Neural progenitor cell (in vitro differentiated cells): Measurements from ENCODE around the gene IQCE. TPM values are rescaled to one million over a fixed set of nuclear protein-coding genes. Genes with fewer than 3 reads are reported as not detected.

Experiments used
- DNase-seq: peaks from one replicate; pipeline ENCODE4 v3.0.0-alpha.2; 2016; ENCODE audit warnings: low spot score
- H2AFZ ChIP-seq: fragments of 200-600 bp; sonication (generic); replicated peaks from 2 replicates; pipeline ENCODE4 v1.6.1; 2016; ENCODE audit warnings: antibody characterized with exemption
- H3F3A ChIP-seq: fragments of 200-600 bp; sonication (generic); 2 replicates; pipeline ENCODE4 v1.6.1; 2016; ENCODE audit warnings: antibody characterized with exemption, low read depth
- H3K27ac ChIP-seq: fragments of 200-600 bp; sonication (generic); 2 replicates; pipeline ENCODE4 v1.5.1; 2016; ENCODE audit warnings: mild to moderate bottlenecking
- H3K27me3 ChIP-seq: fragments of 200-600 bp; sonication (generic); 2 replicates; pipeline ENCODE4 v1.6.1; 2016; ENCODE audit warnings: mild to moderate bottlenecking, moderate library complexity
- H3K36me3 ChIP-seq: fragments of 200-600 bp; sonication (generic); 2 replicates; pipeline ENCODE4 v1.5.1; 2016
- H3K4me1 ChIP-seq: fragments of 200-600 bp; sonication (generic); 2 replicates; pipeline ENCODE4 v1.6.1; 2016; ENCODE audit warnings: mixed run types
- H3K4me2 ChIP-seq: fragments of 200-600 bp; sonication (generic); 2 replicates; pipeline ENCODE4 v1.6.1; 2016
- H3K4me3 ChIP-seq: fragments of 200-600 bp; sonication (generic); 2 replicates; pipeline ENCODE4 v1.5.1; 2016
- H3K79me2 ChIP-seq: fragments of 200-600 bp; sonication (generic); 2 replicates; pipeline ENCODE4 v1.6.1; 2016; ENCODE audit warnings: low read depth
- H3K9ac ChIP-seq: fragments of 200-600 bp; sonication (generic); 2 replicates; pipeline ENCODE4 v1.6.1; 2016
- H3K9me3 ChIP-seq: fragments of 200-600 bp; sonication (generic); 2 replicates; pipeline ENCODE4 v1.5.1; 2016; ENCODE audit warnings: low read depth
- H4K20me1 ChIP-seq: fragments of 200-600 bp; sonication (generic); 2 replicates; pipeline ENCODE4 v1.6.1; 2016; ENCODE audit warnings: low read depth
- H3K27ac Mint-ChIP-seq: 3 replicates; pipeline ENCODE4 v1.8.0; 2021; ENCODE audit warnings: mixed read lengths
- H3K27me3 Mint-ChIP-seq: 2 replicates; pipeline ENCODE4 v1.8.0; 2022; ENCODE audit warnings: low read depth, mild to moderate bottlenecking, inconsistent platforms, moderate library complexity, mixed read lengths; ENCODE audit not compliant: insufficient read depth
- H3K36me3 Mint-ChIP-seq: 3 replicates; pipeline ENCODE4 v1.8.0; 2021; ENCODE audit warnings: mixed read lengths
- H3K4me1 Mint-ChIP-seq: 3 replicates; pipeline ENCODE4 v1.8.0; 2021; ENCODE audit warnings: mixed read lengths
- H3K4me3 Mint-ChIP-seq: 3 replicates; pipeline ENCODE4 v1.8.0; 2021; ENCODE audit warnings: mild to moderate bottlenecking, moderate library complexity, mixed read lengths
- H3K9me3 Mint-ChIP-seq: 3 replicates; pipeline ENCODE4 v1.8.0; 2020; ENCODE audit warnings: mixed read lengths
- EZH2 ChIP-seq: fragments of 200-600 bp; sonication (generic); IDR thresholded peaks from 2 replicates; pipeline ENCODE4 v1.6.1; 2017; ENCODE audit warnings: antibody characterized with exemption, mild to moderate bottlenecking, moderate library complexity
- EZH2phosphoT487 ChIP-seq: fragments of 200-600 bp; sonication (generic); IDR thresholded peaks from 2 replicates; pipeline ENCODE4 v1.6.1; 2017; ENCODE audit warnings: antibody characterized with exemption
- total RNA-seq: library from RNA; depleted of rRNA; stranded (reverse); fragments of >200 nt; gene quantifications from 2 replicates; pipeline ENCODE4 v1.2.3, GENCODE V29; 2015; ENCODE audit warnings: low replicate concordance
- TF ChIP-seq, protein P1 (sequence below): fragments of 200-600 bp; sonication (generic); IDR thresholded peaks from 2 replicates; pipeline ENCODE4 v1.5.1; 2017; ENCODE audit warnings: antibody characterized with exemption, mild to moderate bottlenecking

The IQCE gene
- total RNA-seq, 1 donor from 2014 or later = 4.6 TPM

DNA sequence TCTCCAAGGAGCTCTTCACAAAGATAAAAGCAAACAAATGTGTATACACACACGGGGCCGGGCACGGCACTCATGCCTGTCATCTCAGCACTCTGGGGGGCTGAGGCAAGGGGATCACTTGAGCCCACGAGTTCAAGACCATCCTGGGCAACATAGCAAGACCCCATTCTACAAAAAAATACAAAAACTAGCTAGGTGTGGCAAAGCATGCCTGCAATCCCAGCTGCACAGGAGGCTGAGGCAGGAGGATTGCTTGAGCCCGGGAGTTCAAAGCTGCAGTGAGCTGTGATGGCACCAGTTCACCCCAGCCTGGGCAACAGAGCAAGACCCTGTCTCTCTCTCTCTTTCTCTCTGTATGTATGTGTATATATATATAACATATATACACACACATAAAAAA lies 95.3 kb downstream of the IQCE start:
- Histone ChIP-seq H3K4me2 (no peak overlapping the region), H3K9me3 (no peaks in the 10 kb centered on the region), H3K36me3 (no peaks in the 10 kb centered on the region), H4K20me1 (peaks cover 4% of the 10 kb centered on the region), H3K4me1 (no peaks in the 10 kb centered on the region), H3K79me2 (no peaks in the 10 kb centered on the region), H3F3A (no peaks in the 10 kb centered on the region), H2AFZ (no peak overlapping the region), H3K27ac (no peak overlapping the region), H3K9ac (no peak overlapping the region), H3K27me3 (no peaks in the 10 kb centered on the region), H3K4me3 (no peak overlapping the region)
- no peaks in the 10 kb centered on the region for H3K9me3 Mint-ChIP-seq
- TF ChIP-seq EZH2 (no peak), EZH2phosphoT487 (no peak)
- TF ChIP-seq, protein P1, sequence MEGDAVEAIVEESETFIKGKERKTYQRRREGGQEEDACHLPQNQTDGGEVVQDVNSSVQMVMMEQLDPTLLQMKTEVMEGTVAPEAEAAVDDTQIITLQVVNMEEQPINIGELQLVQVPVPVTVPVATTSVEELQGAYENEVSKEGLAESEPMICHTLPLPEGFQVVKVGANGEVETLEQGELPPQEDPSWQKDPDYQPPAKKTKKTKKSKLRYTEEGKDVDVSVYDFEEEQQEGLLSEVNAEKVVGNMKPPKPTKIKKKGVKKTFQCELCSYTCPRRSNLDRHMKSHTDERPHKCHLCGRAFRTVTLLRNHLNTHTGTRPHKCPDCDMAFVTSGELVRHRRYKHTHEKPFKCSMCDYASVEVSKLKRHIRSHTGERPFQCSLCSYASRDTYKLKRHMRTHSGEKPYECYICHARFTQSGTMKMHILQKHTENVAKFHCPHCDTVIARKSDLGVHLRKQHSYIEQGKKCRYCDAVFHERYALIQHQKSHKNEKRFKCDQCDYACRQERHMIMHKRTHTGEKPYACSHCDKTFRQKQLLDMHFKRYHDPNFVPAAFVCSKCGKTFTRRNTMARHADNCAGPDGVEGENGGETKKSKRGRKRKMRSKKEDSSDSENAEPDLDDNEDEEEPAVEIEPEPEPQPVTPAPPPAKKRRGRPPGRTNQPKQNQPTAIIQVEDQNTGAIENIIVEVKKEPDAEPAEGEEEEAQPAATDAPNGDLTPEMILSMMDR = no peak
- no peak overlapping the region for H3K4me3 Mint-ChIP-seq
- peaks cover 11% of the 10 kb centered on the region for H3K36me3 Mint-ChIP-seq
- H3K27me3 Mint-ChIP-seq = peaks cover 8% of the 10 kb centered on the region
- no peak for DNase-seq
- peaks cover 2% of the 10 kb centered on the region for H3K4me1 Mint-ChIP-seq
- no peak overlapping the region for H3K27ac Mint-ChIP-seq

DNA sequence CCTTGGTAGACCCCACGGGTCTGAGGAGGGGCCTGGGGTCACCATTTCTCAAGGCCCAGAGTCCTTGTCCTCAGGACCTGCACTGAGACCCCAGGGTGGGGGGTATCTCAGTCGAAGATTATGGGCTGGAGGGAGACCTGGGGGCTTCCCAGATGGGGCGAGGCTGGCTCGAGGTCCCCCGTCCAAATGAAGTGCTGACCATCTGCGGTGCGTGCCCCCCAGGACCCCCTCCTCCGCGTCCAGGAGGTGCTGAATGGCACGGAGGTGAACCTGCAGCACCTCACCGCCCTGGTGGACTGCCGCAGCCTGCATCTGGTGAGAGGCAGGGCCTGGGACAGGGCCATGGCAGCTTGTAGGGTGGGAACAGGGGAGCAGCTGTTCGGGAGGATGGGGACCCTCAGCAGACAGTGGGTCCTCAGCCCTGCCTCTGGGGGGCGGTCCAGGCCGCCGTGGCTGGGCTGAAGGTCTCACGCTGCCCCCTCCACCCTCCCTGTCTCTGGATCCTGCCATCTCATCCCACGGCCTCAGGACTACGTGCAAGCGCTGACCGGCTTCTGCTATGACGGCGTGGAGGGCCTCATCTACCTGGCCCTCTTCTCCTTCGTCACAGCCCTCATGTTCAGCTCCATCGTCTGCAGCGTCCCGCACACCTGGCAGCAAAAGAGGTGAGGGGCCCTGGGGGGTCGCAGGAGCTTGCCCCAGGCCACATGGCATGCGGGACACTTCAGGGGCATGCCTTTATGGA lies 97.3 kb downstream of the IQCE start:
- no peaks in the 10 kb centered on the region for H3K9me3 Mint-ChIP-seq
- H2AFZ ChIP-seq = no peak overlapping the region
- TF ChIP-seq, protein P1 = no peak
- no peak for TF ChIP-seq EZH2
- no peak for TF ChIP-seq EZH2phosphoT487
- no peaks in the 10 kb centered on the region for H3K27me3 ChIP-seq
- H3K4me3 Mint-ChIP-seq = no peak overlapping the region
- H3K27ac ChIP-seq = no peak overlapping the region
- peaks cover 9% of the 10 kb centered on the region for H3K36me3 Mint-ChIP-seq
- no peak overlapping the region for H3K9ac ChIP-seq
- H3K27ac Mint-ChIP-seq = no peak overlapping the region
- no peaks in the 10 kb centered on the region for H3K79me2 ChIP-seq
- H3K4me1 Mint-ChIP-seq = peaks cover 2% of the 10 kb centered on the region
- H3K9me3 ChIP-seq = no peaks in the 10 kb centered on the region
- H3K4me2 ChIP-seq = no peak overlapping the region
- DNase-seq = no peak
- H4K20me1 ChIP-seq = no peaks in the 10 kb centered on the region
- no peaks in the 10 kb centered on the region for H3K4me1 ChIP-seq
- peaks cover 8% of the 10 kb centered on the region for H3K27me3 Mint-ChIP-seq
- H3K36me3 ChIP-seq = no peaks in the 10 kb centered on the region
- H3F3A ChIP-seq = no peaks in the 10 kb centered on the region
- H3K4me3 ChIP-seq = no peak overlapping the region

DNA sequence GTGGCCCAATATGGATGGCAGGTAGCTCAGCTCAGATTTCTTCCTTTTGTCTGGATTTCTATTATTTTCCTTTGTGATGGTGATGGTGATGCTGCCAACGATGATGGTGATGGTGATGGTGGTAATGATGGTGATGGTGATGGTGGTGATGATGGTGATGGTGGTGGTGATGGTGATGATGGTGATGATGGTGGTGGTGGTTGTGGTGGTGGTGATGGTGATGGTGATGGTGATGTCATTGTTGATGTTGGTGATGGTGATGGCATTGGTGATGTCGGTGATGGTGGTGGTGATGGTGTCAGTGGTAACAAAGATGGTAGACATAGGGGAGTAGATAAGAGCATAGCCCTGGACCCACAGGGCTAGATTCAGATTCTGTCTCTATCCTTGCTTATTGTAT lies 98.4 kb downstream of the IQCE start:
- Histone ChIP-seq H3K4me1 (no peaks in the 10 kb centered on the region), H3K79me2 (no peaks in the 10 kb centered on the region), H3K36me3 (no peaks in the 10 kb centered on the region), H4K20me1 (no peaks in the 10 kb centered on the region), H3F3A (no peaks in the 10 kb centered on the region), H3K27me3 (no peaks in the 10 kb centered on the region), H3K9ac (no peak overlapping the region), H3K4me3 (no peak overlapping the region), H3K4me2 (no peak overlapping the region), H3K9me3 (no peaks in the 10 kb centered on the region), H2AFZ (no peak overlapping the region), H3K27ac (no peak overlapping the region)
- Mint-ChIP-seq H3K27me3 (peaks cover 8% of the 10 kb centered on the region), H3K4me3 (no peak overlapping the region), H3K36me3 (peaks cover 6% of the 10 kb centered on the region), H3K9me3 (no peaks in the 10 kb centered on the region), H3K27ac (peak overlapping the region; percentile 0), H3K4me1 (no peaks in the 10 kb centered on the region)
- TF ChIP-seq EZH2 (no peak), EZH2phosphoT487 (no peak)
- TF ChIP-seq, protein P1 = no peak
- DNase-seq = no peak
